Stimulated activated CD8-positive, alpha-beta memory T cell treated with anti-CD3 and anti-CD28 coated beads, Interleukin-2, amount 100 ng/mL, for 1 hour (primary cell): ENCODE results near the gene APH1B.

ENCODE experiments used
- DNase-seq, 2 donors: peaks; one replicate each; pipeline ENCODE4 v3.0.0-alpha.2; 2020; ENCODE audit warnings: low read depth in 2 of 2

Gene APH1B

GRCh38 chr15:63352808-63353207 is 75.4 kb downstream of the APH1B start:
- no peak for DNase-seq

DNA sequence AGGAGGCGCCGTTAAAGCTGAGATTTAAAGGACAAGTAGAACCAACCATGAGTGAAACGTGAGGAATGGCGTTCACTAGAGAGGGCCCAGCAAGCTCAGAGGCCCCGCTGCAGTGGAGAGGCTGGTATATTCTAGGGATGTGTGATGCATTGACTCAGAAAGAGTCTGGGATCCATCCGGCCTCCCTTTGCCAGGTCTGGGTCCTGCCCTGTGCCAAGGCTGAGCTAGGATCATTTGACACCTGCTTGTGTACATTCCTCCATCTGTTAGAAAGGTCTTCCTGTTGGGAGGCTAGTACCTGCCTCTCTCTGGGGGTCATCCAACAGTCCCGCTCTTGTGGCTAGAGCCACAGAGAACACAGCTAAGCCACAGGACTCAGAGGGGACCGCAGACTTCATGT is 75.9 kb downstream of the APH1B start:
- no peak for DNase-seq

DNA sequence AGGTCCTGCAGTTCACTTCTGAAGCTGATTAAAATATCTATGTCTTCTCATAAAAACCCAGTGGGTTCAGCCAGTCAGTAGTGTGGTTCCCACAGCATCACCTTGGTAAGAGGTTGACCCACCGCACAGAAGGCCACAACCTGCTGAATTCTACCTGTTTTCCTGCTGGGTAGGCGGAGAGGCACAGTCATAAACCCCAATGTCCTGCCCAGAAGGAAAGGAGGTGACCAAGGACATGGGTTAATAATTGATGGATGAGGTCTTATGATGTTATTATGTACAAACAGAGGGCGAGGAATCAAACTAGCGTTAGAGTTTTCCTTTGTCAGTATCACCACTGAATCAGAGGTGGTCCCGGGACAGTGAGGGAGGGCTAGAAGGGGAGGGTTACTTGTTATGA is 76.5 kb downstream of the APH1B start:
- DNase-seq = no peak

DNA sequence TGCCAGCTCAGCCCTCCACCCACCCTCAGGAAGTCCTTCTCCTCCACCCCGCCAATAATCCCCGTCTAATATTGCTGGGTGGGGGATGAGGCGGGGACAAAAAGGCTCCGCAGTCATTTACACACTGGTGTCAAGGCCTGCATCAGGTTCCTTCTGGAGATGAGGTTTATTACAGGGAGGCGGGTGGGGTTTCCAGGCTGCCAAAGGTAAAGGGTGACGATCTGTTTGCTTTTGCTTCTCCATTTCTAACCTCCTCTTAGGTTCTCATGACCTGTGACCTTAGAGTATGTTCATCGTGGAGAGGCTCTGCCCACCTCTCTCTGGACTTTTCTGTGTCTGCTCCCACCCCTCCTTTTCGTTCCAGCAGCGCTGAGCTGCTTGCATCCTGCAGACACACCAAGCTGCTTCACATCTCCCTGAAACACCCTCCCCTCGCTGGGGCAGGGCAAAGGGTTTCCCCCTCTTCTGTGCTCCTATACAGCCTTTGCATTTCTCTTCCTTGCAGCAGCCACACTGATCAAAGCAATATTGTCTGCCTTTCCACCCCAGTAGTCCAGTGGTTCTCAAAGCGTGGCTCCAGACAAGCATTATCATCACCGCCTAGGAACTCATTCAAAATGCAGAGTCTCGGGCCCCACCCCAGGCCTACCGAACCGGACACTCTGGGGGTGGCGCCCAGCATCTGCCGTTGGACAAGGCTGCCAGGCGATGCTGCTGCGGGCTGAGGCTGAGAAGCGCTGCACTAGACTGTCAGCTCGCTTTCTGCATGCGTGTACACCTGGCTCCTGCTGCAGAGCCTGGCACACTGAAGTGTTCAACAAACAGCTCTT is 77.6 kb downstream of the APH1B start:
- DNase-seq = no peak

DNA sequence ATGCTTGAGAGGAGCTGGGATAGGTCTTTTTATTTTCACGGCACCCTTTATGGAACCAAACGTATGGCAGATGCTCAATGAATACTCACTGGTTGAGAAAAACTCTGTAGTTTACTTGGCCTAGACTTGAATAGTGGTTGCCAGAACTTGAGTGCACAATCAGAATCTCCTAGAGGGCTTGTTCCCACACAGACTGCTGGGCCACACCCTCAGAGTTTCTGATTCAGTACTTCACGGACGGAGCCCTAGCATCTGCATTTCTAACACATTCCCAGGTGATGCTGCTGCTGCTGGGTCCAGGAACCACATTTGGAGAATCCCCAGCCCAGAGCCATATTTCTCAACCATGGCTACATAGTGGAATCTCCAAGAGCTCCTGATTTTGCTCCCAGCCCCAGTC is 79.7 kb downstream of the APH1B start:
- DNase-seq = no peak

DNA sequence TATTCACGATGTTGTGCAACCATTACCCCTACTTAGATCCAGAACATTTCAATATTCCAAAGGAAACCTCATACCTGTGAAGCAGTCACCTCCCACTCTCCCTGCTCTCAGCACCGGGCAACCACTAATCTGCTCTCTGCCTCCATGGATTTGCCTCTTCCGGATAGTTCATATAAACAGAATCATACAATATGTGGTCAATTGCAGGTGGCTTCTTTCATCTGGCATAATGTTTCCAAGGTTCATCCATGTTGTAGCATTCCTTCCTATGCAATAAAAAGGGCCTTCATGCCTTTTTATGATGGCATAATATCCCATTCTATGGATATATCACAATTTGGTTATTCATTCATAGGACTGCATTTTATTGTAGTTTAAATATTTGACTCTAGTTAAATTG is 80.3 kb downstream of the APH1B start:
- no peak for DNase-seq

GRCh38 chr15:63358241-63359029 is 81.0 kb downstream of the APH1B start:
- DNase-seq = no peak
